Measurements from ENCODE around the gene CALM3.

Gene CALM3

DNA sequence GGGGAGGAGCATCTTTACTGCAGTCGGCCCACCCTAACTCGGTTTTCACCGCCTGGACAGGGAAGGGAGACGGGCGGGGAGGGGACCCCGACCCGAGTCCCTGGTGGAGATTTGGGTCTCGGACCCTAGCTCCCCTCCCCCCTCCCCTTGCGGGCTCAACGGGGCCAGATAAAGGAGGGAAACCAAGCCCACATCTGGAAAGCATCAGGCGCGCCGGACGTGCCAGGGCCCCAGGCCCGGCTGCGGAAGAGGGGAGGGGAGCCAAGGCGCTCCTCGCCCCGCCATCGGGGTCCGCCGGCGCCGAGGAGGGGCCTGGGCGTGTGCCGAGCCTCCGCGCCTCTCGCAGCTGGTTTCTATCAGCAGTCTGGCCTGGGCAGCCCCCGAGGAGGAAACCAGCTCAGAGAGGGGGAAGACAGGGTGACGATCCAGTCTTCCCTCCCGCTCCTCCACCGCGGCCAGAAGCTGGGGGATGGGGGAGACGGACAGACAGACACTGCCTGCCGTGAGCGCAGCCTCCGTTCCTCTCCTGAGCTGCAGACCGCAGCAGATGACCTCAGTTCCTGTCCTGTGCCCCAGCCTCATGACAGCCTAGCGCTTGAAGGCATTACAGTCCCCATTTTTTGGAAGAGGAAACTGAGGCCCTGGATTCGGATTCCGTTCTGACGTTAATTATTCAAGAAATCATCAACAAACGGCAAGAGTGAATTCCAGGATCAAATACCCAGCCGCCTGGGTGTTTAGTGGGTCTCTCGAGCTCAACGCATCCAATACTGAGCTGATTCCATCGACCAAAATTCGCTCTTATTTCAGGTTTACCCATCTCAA lies 38.4 kb downstream of the CALM3 start:
- no peak for DNase-seq

DNA sequence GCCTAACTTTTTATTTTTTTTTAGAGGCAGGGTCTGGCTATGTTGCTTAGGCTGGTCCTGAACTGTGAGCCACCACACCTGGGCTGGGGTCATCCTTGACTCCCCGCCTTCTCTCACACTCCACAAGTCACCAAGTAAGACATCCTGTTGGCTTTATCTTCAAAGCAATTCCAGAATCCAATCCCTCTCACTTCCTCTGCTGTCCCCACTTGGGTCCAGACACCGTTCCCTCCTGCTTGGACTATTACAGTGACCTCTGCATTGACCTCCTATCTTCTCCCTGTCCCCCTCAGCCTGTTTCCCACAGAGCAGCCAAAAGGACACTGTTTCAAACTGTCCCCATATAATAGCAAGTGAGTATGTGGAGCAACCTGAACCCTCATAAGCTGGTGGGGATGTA lies 39.5 kb downstream of the CALM3 start:
- no peak for DNase-seq

DNA sequence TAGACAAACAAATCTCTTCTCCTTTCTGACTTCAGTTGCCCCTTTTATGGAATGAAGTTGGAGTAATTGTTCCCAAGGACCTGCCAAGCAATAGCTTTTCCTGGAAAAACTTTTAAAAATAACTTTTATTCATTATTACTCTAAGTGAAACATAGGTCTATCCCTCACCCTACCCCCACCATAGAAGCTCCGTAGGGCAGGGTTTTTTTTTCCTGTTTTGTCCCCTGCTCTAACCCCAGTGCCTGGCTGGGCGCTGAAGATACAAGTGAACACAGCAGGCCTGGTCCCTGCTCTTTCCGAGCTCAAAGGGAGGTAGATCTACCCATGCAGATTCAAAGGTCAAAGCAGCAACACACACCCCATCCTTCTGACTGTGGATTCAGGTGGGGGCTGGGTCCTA lies 43.6 kb downstream of the CALM3 start:
- DNase-seq = no peak

DNA sequence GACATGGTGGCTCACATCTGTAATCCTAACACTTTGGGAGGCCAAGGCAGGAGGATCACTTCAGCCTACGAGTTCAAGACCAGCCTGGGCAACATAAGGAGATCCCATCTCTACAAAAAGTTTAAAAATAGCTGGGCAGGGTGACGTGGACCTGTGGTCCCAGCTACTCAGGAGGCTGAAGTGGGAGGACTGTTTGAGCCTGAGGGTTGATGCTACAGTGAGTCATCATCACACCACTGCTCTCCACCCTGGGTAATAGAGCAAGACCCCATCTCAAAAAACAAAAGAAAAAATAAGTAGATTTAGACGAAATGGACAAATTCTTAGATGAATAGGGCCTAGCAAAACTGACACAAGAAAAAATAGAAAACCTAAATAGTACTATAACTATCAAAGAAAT lies 45.3 kb downstream of the CALM3 start:
- DNase-seq = no peak

DNA sequence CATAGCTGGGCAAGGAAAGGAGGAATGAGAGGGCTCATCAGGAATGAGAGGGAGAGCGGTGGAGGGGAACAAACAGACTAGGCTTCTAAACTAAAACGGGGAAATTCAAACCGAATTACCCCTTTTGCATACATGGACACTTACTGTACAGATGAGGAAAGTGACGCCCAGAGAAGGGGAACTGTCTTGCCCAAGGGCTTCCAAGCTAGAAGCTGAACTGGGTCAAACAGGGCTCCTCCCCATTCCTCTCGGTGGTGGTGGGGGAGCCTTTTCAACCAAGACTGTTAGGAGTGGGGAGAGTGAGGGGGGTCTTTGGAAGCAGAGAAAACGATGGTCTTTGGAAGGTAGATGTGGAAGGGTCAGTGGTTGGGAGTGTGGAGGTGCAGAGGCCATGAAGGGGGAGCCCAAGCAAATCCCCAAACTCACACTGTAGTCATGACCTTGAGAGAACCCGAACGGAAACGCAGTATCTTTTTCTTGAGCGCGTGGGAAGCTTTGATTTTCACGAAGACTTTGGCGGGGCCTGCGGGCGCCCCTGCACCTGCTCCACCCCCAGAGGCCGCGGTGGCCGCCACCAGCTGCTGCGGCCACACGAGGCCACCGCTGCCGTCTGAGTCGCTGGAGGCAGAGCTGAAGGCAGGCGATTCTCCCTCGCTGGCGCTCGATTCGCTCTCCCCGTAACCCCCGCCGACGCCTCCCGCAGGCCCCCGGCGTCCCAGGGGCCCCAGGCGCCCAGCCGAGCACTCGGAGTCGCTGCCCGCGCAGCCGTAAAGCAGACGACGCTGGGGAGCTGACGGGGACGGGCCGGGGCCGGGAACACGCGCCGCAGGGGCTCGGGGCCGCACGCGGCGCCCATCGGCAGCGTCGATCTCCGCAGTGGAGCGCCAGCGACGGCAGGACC lies 47.2 kb downstream of the CALM3 start:
- no peak for DNase-seq

DNA sequence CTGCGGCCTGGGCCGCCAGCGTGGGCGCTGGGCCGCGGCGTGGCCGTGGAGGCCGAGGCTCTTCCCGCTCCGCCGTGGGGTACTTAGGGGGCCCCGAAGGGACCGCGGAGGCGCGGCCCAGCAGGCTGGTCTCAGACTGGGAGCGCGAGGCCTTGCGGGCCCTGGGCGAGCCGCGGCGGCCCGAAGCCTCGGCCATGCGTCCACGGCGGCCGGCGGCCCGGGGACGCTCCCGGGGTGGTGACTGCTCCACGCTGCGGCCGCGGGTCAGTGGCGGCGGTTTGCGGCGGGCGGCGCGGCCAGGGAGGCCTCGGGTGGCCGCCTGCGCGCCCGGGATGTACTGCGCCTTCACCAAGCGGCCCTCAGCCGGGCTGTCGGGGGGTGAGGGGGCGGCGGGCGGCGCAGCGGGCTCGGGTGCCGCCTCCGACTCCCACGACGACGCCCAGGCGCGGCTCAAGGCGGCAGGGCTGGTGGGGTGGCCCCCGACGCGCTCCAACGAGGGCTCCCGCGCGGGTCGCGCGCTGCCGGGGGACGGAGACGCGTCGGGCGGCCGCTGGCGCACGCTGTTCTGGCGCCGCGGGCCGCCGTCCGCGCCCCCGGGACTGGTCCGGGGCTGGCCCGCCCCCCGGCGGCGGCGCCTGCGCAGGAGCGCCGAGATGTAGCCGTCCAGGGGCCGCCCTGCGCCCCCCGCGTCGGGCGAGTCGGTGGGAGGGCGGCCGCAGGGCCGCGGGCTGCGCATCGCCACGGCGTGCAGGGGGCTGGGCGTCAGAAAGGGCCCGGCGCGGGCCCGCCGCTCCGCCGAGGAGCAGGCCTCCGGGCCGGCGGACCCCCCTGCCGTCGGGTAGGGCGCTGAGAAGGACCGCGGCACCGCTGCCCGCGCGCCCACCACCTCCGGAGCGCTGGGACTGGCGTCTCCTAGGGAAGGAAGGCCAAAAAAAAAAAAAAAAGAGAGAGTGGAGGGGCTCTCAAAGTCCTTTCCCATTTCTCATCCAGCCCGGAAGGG lies 48.1 kb downstream of the CALM3 start:
- DNase-seq = no peak

DNA sequence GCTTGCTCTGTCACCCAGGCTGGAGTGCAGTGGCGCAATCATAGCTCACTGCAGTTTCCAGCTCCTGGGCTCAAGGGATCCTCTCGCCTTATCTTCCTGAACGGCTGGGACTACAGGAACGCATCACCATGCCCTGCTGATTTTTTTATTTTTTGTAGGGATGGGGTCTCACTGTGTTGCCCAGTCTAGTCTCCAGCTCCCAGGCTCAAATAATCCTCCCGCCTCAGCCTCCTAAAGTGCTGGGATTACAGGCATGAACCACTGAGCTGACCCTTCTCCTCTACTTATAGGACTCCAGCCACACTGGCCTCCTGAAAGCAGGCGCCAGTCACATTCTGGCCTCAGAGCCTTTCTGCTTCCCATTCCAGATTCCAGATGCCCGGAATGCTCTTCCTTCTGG lies 49.3 kb downstream of the CALM3 start:
- DNase-seq = no peak

DNA sequence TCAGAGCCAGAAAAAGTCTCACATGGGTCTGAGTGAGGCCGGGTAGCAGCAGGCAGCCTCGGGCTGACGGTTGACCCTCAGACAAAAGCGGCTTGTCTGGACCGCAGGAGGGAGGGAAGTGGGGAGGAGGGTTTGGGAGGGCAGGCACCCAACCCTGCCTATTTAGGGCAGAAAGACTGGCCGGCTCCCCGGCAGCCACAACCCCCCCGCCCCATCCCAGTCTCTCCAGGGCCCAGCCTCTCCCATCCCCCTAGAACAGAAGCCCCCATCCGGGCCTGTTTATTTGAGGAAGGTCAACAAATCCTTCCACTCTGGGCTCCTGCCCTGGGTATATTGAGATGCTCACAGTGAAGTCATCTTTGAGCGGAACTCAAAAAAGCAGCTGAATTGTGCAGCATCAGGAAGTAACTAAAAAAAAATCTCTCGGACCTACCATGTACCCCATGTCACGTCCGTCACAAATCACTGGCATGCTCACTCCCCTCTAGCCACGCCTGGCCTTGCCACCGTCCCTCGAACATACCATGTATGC lies 53.6 kb downstream of the CALM3 start:
- DNase-seq = no peak

DNA sequence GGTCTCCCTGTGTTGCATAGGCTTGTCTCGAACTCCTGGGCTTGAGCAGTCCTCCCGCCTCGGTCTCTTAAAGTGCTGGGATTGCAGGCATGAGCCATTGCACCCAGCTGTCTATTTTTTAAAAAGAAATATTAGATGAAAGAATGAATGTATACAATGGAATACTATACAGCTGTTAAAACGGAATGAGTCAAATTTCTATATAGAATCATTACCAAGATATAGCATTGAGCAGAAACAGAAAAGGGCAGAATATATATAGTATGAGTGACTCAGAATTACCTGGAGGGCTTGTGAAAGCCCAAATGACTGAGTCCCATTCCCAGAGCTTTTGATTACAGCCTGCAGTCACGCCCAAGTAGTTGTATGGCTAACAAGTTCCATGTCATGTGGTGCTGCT lies 55.4 kb downstream of the CALM3 start:
- DNase-seq = no peak

DNA sequence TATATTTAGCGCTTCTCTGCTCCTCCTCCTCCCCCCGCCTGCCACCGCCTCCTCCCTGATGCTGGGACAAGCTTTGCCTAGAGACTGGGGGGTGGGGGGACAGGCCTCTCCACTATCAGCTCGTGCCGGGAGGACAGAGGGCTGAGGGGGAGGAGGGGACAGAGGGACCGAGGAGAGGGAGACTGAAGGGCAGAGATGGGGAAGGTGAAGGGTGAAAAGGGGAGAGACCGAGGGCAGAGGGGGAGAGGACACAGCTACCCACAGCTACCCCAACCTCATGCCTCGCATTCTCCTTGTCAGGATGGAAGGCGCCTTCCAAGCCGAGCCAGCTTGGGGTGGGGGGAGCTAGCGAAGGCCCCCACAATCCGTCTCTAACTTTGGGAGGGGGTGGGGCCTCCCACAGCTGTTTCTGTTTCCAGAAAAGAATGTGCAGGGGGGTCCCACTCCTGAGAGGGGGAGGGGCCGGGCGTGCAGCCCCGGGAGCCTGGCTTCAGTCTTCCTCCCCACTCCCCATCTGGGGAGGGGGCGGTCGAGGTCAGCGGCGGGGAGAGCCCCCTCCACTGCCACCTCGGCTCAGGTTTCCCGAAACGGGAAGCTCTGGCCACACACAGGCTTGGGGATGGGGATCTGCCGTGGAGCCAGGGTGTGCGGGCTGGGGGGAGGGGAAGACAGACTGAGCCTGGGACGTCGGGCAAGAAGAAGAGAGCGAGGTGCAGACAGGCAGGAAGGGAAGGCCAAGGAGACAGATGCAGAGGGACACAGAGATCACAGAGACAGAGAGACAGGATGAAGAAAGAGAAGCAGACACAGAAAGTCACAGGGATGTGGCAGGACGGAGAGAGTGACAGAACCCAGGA lies 58.2 kb downstream of the CALM3 start:
- no peak for DNase-seq

DNA sequence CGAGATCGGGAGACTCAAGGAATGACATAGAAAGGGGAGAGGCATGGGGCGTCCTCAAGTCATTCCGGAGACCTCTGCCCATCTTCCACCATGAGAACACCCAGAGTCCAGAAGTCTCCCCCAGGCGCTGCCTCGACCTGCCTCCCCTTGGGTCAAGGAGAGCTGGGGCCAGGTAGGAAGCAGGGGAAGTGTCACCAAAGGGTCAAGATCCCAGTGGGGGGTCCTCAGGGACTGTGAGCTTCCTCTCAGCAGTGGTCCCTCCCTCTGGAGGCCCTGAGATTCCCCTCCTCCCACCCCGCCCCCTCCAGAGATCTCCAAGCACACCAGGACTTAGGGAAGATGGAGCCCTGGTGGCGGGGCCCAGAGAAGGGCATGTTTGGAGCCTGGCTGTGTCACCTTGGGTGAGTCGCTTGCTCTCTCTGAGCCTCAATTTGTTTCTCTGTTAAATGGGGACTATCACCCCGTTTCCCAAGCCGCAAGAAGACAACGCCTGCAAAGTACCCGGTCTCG lies 58.9 kb downstream of the CALM3 start:
- no peak for DNase-seq
